ENCODE results near the gene TESK1.
"Not testable (repeated sequence)": the region's sequence is repeated elsewhere in the genome, so short reads cannot be mapped to it uniquely, and the experiment has no call there.

Gene TESK1

DNA sequence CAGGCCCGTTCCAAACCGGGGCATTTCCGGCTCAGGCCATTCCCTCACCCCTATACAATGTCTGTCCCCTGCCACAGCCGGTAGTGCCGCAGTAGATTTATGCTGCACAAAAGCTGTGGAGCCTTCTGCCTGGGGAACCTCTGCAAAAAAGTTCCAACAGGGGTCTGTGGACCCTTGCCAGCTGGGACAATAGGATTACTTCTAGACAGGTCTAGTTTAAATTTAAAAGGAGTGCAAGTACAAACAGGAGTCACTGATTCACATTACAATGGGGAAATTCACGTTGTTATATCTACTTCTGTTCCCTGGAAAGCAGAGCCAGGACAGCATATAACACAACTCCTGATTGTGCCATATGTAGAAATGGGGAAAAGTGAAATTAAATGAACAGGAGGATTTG lies 21.5 kb upstream of the TESK1 start:
- not testable (repeated sequence) for DNase-seq

DNA sequence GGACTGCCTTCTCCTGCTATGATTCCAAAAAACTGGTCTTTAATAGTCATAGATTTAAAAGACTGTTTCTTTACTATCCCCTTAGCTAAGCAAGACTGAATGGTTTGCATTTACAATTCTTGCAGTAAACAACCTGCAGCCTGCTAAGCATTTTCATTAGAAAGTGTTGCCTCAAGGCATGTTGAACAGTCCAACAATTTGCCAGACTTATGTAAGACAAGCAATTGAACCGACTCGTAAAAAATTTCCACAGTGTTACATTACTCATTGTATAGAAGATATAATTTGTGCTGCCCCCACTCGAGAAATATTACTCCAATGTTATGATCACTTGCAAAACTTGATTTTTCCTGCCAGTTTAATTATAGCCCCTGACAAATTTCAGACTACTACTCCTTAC lies 20.4 kb upstream of the TESK1 start:
- DNase-seq, result not testable (repeated sequence)

DNA sequence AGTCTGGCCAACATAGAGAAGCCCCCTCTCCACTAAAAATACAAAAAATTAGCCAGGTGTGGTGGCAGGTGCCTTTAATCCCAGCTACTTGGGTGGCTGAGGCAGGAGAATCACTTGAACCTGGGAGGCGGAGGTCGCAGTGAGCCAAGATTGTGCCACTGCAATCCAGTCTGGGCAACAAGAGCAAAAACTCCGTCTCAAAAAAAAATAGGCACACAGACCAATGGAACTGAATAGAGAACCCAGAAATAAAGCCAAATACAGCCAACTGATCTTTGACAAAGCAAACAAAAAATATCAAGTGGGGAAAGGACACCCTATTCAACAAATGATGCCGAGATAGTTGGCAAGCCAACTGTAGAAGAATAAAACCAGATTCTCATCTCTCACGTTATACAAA lies 16.6 kb upstream of the TESK1 start:
- DNase-seq, result not testable (repeated sequence)

GRCh38 chr9:35593581-35593980 lies 11.5 kb upstream of the TESK1 start:
- DNase-seq, result no peak

GRCh38 chr9:35594471-35594870 lies 10.6 kb upstream of the TESK1 start:
- DNase-seq, result no peak

GRCh38 chr9:35596907-35597306 lies 8.2 kb upstream of the TESK1 start:
- DNase-seq, result not testable (repeated sequence)

DNA sequence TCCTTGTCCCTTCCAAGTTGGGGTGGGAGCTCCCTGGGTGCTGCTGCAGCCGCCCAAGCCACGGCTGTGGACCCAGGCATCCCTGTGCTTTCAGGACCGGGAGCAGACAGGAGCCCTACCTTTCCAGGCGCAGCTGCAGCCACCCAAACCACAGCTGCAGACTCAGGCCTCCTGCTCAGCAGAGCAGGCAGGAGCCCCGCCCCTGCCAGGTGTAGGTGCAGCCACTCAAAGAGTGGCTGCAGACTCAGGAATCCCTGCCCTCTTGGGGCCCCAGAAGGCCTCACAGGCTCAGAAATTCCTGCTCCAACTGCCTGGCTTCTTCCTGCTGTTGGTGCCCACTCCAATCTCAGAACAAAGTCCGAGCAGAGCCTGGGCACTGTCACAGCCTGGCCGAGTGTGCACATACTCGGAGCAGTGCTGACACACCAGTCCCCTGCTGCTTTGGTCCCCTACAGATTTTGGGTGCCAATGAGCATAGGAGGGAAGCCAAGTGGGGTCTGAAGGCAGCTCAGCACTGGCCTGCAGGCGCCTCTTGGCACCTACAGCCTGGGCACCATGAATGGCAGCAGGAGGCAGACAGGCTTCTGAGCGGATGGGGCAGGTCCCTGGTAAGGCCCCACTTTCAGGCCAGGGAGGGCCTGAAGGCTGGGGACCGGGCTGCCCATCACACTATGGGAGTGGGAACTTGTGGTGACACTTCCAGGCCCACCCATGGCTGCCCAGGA lies 6.0 kb upstream of the TESK1 start:
- DNase-seq, result no peak

GRCh38 chr9:35599763-35600604 lies 5.1 kb upstream of the TESK1 start:
- DNase-seq, result no peak

- no peak for DNase-seq
Measured at GRCh38 chr9:35603506-35603985, 1.5 kb upstream of the TESK1 start.

GRCh38 chr9:35603986-35604577 lies 980 bp upstream of the TESK1 start:
- peak; percentile 87 for DNase-seq

DNA sequence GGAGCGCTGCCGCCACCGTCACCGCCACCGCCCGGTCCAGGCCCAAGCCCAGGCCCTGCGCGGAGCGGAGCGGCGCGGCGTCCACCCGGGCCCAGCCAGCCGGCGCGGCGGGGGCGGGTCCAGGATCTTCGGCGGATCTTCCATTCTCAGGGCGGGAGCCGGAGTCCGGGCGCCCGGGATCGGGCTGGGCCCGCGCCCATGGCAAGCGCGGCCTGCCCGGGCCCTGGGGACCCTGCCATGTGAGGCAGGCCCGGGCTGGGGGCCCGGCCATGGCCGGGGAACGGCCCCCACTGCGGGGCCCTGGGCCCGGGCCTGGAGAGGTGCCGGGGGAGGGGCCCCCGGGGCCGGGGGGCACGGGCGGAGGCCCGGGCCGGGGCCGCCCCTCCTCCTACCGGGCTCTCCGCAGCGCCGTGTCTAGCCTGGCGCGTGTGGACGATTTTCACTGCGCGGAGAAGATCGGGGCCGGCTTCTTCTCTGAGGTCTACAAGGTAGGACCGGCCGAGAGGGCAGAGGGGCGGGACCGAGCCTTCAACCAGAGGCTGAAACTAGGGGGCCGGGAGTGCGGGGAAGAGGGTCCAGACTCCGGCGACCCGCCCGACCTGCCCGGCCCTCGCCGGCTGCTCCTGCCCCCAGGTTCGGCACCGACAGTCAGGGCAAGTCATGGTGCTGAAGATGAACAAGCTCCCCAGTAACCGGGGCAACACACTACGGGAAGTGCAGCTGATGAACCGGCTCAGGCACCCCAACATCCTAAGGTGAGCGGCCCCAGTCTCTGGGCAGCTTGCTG lies 482 bp downstream of the TESK1 start:
- DNase-seq, result no peak

GRCh38 chr9:35606138-35606504 lies 1.1 kb downstream of the TESK1 start:
- no peak for DNase-seq

DNA sequence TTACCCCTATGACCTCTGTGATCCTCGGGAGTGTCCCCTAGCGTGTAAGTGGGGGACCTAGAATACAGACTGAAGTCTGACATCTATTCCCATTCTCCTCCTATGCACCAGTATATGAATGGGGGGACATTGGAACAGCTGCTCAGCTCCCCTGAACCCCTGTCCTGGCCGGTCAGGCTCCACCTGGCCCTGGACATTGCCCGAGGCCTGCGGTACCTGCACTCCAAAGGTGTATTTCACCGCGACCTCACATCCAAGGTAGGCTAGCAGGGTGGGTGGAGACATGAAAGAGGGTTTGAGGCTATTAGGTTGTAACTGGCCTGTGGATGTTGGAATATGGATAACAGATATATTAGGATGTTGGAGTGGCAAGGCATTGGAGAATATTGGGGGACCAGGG lies 1.7 kb downstream of the TESK1 start:
- DNase-seq, result no peak

DNA sequence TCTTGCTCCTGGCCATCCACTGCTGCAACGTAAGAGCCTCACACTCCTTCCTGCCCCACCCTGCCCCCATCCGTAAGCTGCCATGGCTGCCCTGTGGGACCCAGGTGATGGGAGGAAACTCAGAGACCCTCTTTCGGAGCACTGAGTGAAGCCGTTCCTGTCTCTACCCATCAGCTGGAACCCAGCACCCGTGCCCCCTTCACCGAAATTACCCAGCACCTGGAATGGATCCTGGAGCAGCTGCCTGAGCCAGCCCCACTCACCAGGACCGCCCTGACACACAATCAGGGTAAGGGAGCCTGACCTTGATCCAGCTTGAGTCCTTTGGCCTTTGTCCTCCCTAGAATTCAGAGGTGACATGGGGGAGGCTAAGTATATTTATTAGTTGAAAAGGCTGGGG lies 3.2 kb downstream of the TESK1 start:
- no peak for DNase-seq

GRCh38 chr9:35609001-35609819 lies 4.1 kb downstream of the TESK1 start:
- no peak for DNase-seq

DNA sequence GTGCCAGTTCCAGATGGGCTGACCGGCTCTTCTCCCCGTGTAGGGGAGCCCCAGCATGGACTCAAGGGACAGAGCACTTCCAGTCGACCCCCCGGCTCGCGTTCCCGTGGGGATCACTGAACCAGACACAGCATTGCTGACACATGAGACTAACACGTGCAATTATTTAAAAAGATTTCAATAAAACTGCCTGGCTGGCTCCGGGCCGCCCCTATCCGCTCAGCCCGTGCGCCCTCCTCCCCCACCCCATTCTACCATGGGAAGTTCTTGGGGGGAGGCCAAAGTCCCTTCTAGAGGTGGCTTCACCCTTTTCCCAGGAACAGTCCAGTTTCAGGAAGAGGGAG lies 4.7 kb downstream of the TESK1 start:
- DNase-seq, result no peak

GRCh38 chr9:35611230-35611797 lies 6.3 kb downstream of the TESK1 start:
- no peak for DNase-seq

DNA sequence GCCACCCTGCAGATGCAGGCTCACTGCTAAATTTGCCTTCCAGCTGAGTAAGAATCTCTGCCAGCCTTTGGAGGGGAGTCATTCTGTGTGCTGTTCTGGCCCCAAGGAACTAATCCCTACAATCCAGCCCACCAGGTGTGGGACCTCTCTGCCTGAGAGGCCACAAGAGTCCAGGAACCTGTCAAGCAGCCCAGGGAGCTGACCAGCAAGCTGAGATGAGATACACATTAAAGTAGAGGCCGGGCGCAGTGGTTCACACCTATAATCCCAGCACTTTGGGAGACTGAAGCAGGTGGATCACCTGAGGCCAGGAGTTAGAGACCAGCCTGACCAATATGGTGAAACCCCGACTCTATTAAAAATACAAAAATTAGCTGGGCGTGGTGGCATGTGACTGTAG lies 7.0 kb downstream of the TESK1 start:
- DNase-seq, result not testable (repeated sequence)

- no peak for DNase-seq
Measured at GRCh38 chr9:35612843-35613242, 7.8 kb downstream of the TESK1 start.

DNA sequence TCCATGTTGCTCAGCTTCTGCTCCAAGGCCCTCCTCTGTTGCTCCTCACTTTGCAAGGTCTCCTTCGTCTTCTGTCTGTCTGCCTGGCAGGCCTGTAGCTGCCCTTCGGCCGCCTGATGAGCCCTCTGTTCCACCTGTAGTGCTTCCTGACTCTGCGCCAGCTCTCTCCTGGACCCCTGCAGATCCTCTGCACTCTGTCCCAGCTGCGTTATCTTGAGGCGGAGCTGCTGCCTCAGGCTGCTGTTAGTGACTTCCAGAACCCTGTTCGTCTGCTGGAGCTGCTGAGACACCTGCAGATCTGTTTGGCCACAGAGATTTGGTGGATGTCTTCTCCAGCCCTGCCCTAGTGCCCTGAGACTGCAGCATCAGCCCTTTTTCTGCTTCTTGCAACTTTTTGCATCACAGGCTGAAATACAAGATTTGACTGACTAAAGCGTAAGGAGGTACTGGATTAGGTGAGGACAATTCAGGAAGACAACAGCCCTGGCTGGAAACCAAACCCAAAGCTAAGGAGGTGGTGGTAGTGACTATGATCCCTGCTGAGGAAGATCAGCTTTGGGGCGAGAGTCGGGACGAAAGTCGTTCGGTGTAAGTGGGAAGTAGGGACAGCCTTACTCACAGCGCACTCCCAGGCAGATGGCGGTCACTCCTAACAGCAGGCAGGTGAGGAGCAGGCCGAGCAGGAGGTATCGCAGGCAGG lies 11.1 kb downstream of the TESK1 start:
- DNase-seq, result no peak

Measured in NCI-H1417 treated with DMSO at 0.1 percent for 48 hours (cell line).